Pons (tissue), 1 donor: ENCODE data around the gene GALNT9.
"Not testable (repeated sequence)": the region's sequence is repeated elsewhere in the genome, so short reads cannot be mapped to it uniquely, and the experiment has no call there.

Experiments
- DNase-seq: peaks from one replicate; pipeline ENCODE4 v3.0.0-alpha.2; 2016; ENCODE audit warnings: low spot score

Gene GALNT9

GRCh38 chr12:132249689-132250478, 79.5 kb downstream of the GALNT9 start:
- DNase-seq: no peak

- no peak for DNase-seq
Observed at GRCh38 chr12:132248453-132249167, 80.8 kb downstream of the GALNT9 start.

GRCh38 chr12:132247718-132248452, 81.5 kb downstream of the GALNT9 start:
- no peak for DNase-seq

GRCh38 chr12:132246997-132247717, 82.2 kb downstream of the GALNT9 start:
- DNase-seq: no peak

- no peak for DNase-seq
Observed at GRCh38 chr12:132245521-132246101, 83.8 kb downstream of the GALNT9 start.

- DNase-seq: no peak
Observed at GRCh38 chr12:132244724-132245295, 84.6 kb downstream of the GALNT9 start.

GRCh38 chr12:132243596-132244310, 85.6 kb downstream of the GALNT9 start:
- DNase-seq: no peak

GRCh38 chr12:132243171-132243570, 86.2 kb downstream of the GALNT9 start:
- DNase-seq: not testable (repeated sequence)

GRCh38 chr12:132240669-132241007, 88.8 kb downstream of the GALNT9 start:
- DNase-seq: not testable (repeated sequence)

GRCh38 chr12:132239796-132240668, 89.4 kb downstream of the GALNT9 start:
- no peak for DNase-seq

- no peak for DNase-seq
Observed at GRCh38 chr12:132239392-132239791, 90.0 kb downstream of the GALNT9 start.

GRCh38 chr12:132238884-132239283, 90.5 kb downstream of the GALNT9 start:
- DNase-seq: no peak

- no peak for DNase-seq
Observed at GRCh38 chr12:132238488-132238854, 90.9 kb downstream of the GALNT9 start.

- no peak for DNase-seq
Observed at GRCh38 chr12:132237772-132238487, 91.5 kb downstream of the GALNT9 start.

GRCh38 chr12:132236930-132237771, 92.2 kb downstream of the GALNT9 start:
- no peak for DNase-seq

GRCh38 chr12:132236129-132236929, 93.1 kb downstream of the GALNT9 start:
- DNase-seq: no peak

GRCh38 chr12:132235116-132235820, 94.1 kb downstream of the GALNT9 start:
- no peak for DNase-seq
